ENCODE results near the gene CALCOCO2.
"Not testable (repeated sequence)": the region's sequence is repeated elsewhere in the genome, so short reads cannot be mapped to it uniquely, and the experiment has no call there.

GRCh38 chr17:48837458-48837857, 6.6 kb downstream of the CALCOCO2 start:
- TF ChIP-seq CTCF (conservative IDR thresholded peaks at IDR 0.05; ENCODE audit: low read depth in 2 of 2); EZH2phosphoT487 (IDR thresholded peaks at IDR 0.05; ENCODE audit: unreplicated experiment): not testable (repeated sequence)
